ENCODE measurements around the gene ELP6.
A peak's percentile ranks its signal among the peaks of the same experiment; 100 is the strongest.
"Not testable (repeated sequence)": the region's sequence is repeated elsewhere in the genome, so short reads cannot be mapped to it uniquely, and the experiment has no call there.

ELP6 gene

DNA sequence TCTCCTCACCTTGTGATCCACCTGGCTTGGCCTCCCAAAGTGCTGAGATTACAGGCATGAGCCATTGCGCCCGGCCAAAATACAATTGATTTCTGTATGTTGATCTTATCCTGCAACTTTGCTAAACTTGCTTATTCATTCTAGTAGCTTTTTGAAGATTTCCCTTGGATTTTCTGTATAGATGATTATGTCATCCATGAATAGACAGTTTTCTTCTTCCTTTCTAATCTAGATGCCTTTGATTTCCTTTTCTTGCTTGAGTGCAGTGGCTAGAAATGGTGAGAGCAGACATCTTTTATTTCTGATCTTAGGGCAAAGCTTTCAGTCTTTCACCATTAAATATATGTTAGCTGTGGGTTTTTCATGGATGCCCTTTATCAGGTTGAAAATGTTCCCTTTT is 4.4 kb upstream of the ELP6 start:
- WGBS (ENCODE audit: extremely low coverage, insufficient coverage, low lambda C conversion rate) = no CpG with 5 or more reads among the region's 2 CpGs
- no peak for DNase-seq
- H3K9ac ChIP-seq (ENCODE audit: low read length) = no peak overlapping the region

DNA sequence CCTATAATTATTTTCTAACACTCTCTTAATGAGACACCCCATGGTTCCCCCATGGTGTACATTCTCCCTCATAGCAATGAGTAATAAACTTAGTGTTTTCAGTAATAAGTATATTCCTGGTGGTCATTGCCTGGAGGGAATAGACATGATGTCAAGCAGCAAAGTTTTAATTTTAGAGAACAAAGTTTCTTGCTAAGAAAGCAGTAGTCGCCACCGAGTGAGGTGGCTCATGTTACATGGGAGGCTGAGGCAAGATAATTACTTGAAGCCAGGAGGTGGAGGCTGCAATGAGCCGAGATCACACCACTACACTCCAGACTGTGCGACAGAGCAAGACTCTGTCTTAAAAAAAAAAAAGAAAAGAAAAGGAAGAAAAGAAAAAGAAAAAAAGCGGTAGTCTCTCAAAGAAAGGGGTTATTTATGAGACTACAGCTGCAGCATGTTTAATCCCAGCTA is 2.4 kb upstream of the ELP6 start:
- no peak overlapping the region for H3K4ac ChIP-seq (ENCODE audit: low read depth, low read length)
- H2AK5ac ChIP-seq (ENCODE audit: low read length) = no peak overlapping the region
- DNase-seq = no peak
- no CpG with 5 or more reads among the region's 5 CpGs for WGBS (ENCODE audit: extremely low coverage, insufficient coverage, low lambda C conversion rate)
- peaks cover 11% of the 10 kb centered on the region for H3K79me2 ChIP-seq (ENCODE audit: control insufficient read depth, insufficient read depth, low read length)
- H2BK120ac ChIP-seq (ENCODE audit: low read depth, low read length) = no peak overlapping the region
- H3K79me1 ChIP-seq (ENCODE audit: low read length) = peaks cover 7% of the 10 kb centered on the region
- no peak overlapping the region for H3K4me2 ChIP-seq (ENCODE audit: low read length)
- no peak overlapping the region for H2BK15ac ChIP-seq (replicated peaks; ENCODE audit: low read depth)
- no peaks in the 10 kb centered on the region for H3K27me3 ChIP-seq (ENCODE audit: insufficient read depth, low read length, poor library complexity)
- H4K5ac ChIP-seq (ENCODE audit: low read length) = no peak overlapping the region
- no peak overlapping the region for H3K4me3 ChIP-seq (ENCODE audit: low read length)
- no peak overlapping the region for H2BK5ac ChIP-seq (ENCODE audit: low read length)
- H3K27ac ChIP-seq (ENCODE audit: low read depth, low read length) = no peak overlapping the region
- no peak overlapping the region for H4K8ac ChIP-seq (ENCODE audit: low read depth, low read length)
- H3K36me3 ChIP-seq (ENCODE audit: control insufficient read depth, insufficient read depth, low read length) = no peaks in the 10 kb centered on the region
- H3K9ac ChIP-seq (ENCODE audit: low read length) = no peak overlapping the region
- no peak overlapping the region for H3K56ac ChIP-seq (ENCODE audit: low read length)
- H3K4me1 ChIP-seq (ENCODE audit: control insufficient read depth, low read depth, low read length) = no peaks in the 10 kb centered on the region
- H3K23ac ChIP-seq (ENCODE audit: low read length) = no peak overlapping the region
- no peak overlapping the region for H3K18ac ChIP-seq (ENCODE audit: low read length)

More for the DNA sequence above, 4.4 kb upstream of the ELP6 start:
- H2BK120ac ChIP-seq (ENCODE audit: low read depth, low read length) = no peak overlapping the region
- H2AK5ac ChIP-seq (ENCODE audit: low read length) = no peak overlapping the region
- no peak overlapping the region for H3K4me3 ChIP-seq (ENCODE audit: low read length)
- H3K4ac ChIP-seq (ENCODE audit: low read depth, low read length) = no peak overlapping the region
- no peak overlapping the region for H2BK5ac ChIP-seq (ENCODE audit: low read length)
- H3K18ac ChIP-seq (ENCODE audit: low read length) = no peak overlapping the region
- no peak overlapping the region for H4K5ac ChIP-seq (ENCODE audit: low read length)
- no peaks in the 10 kb centered on the region for H3K4me1 ChIP-seq (ENCODE audit: control insufficient read depth, low read depth, low read length)
- H3K79me1 ChIP-seq (ENCODE audit: low read length) = no peaks in the 10 kb centered on the region
- H3K27ac ChIP-seq (ENCODE audit: low read depth, low read length) = no peak overlapping the region
- no peaks in the 10 kb centered on the region for H3K36me3 ChIP-seq (ENCODE audit: control insufficient read depth, insufficient read depth, low read length)
- no peak overlapping the region for H4K8ac ChIP-seq (ENCODE audit: low read depth, low read length)
- no peaks in the 10 kb centered on the region for H3K27me3 ChIP-seq (ENCODE audit: insufficient read depth, low read length, poor library complexity)
- no peak overlapping the region for H3K23ac ChIP-seq (ENCODE audit: low read length)
- no peaks in the 10 kb centered on the region for H3K79me2 ChIP-seq (ENCODE audit: control insufficient read depth, insufficient read depth, low read length)
- no peak overlapping the region for H3K56ac ChIP-seq (ENCODE audit: low read length)
- H3K4me2 ChIP-seq (ENCODE audit: low read length) = no peak overlapping the region
- no peak overlapping the region for H2BK15ac ChIP-seq (replicated peaks; ENCODE audit: low read depth)

DNA sequence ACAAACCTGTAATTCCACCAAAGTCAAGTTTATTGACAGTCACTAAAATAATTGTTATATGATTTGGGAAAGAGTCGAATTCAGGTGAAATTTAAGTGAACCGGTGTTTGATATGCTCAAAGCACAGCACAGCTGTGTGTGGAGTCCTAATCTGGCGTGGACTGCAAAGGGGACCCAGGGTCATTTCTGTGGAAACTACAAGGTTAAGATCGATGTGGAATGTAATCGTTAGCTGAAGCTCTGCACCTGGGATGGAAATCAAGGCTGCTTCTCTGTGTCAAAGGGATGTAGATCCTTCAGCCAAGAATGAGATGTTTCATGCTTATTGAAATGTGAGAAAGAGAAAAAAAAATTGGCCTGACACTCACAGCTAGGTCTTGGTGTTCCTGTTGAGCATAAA is 1.6 kb upstream of the ELP6 start:
- Histone ChIP-seq H3K23ac (ENCODE audit: low read length) (no peak overlapping the region), H4K5ac (ENCODE audit: low read length) (no peak overlapping the region), H3K79me1 (ENCODE audit: low read length) (peaks cover 7% of the 10 kb centered on the region), H2BK120ac (ENCODE audit: low read depth, low read length) (no peak overlapping the region), H2AK5ac (ENCODE audit: low read length) (no peak overlapping the region), H3K27ac (ENCODE audit: low read depth, low read length) (no peak overlapping the region), H3K4ac (ENCODE audit: low read depth, low read length) (no peak overlapping the region), H3K4me2 (ENCODE audit: low read length) (no peak overlapping the region), H4K8ac (ENCODE audit: low read depth, low read length) (no peak overlapping the region), H3K27me3 (ENCODE audit: insufficient read depth, low read length, poor library complexity) (no peaks in the 10 kb centered on the region), H2BK5ac (ENCODE audit: low read length) (no peak overlapping the region), H2BK15ac (replicated peaks; ENCODE audit: low read depth) (no peak overlapping the region), H3K18ac (ENCODE audit: low read length) (no peak overlapping the region), H3K9ac (ENCODE audit: low read length) (no peak overlapping the region), H3K79me2 (ENCODE audit: control insufficient read depth, insufficient read depth, low read length) (peaks cover 11% of the 10 kb centered on the region), H3K4me1 (ENCODE audit: control insufficient read depth, low read depth, low read length) (no peaks in the 10 kb centered on the region), H3K36me3 (ENCODE audit: control insufficient read depth, insufficient read depth, low read length) (no peaks in the 10 kb centered on the region), H3K4me3 (ENCODE audit: low read length) (no peak overlapping the region), H3K56ac (ENCODE audit: low read length) (no peak overlapping the region)
- no peak for DNase-seq
- no CpG with 5 or more reads among the region's 5 CpGs for WGBS (ENCODE audit: extremely low coverage, insufficient coverage, low lambda C conversion rate)

DNA sequence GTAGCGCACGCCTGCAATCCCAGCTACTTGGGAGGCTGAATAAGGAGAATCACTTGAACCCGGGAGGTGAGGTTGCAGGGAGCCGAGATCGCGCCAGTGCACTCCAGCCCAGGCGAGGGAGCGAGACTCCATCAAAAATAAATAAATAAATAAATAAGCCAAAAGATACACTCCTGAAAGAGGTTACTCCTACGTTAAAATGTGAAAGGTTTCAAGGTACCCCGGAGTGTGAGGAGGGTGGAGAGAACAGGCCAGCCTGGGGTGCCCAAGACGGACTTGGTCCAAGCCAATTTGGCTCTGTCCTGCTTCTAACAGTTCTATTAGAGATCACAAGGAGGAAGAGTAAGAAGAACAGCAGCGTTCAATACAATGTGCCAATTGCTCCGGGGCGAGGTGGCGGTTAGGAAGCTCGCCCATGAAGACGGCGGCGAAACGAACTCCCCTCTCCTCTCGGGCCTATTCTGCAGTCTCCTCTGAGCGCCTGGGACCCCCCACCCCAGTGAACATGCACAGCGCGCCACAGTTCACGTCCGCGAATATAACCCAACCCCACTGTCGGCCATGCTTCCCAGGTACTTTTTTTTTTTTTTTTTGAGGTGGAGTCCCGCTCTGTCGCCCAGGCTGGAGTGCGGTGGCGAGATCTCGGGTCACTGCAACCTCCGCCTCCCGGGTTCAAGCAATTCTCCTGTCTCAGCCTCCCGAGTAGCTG is 942 bp downstream of the ELP6 start:
- Histone ChIP-seq H3K27ac (ENCODE audit: low read depth, low read length) (peak overlapping the region; percentile 61), H3K4ac (ENCODE audit: low read depth, low read length) (peak overlapping the region; percentile 86), H3K27me3 (ENCODE audit: insufficient read depth, low read length, poor library complexity) (no peaks in the 10 kb centered on the region), H2BK5ac (ENCODE audit: low read length) (peak overlapping the region; percentile 50), H3K9ac (ENCODE audit: low read length) (peak overlapping the region; percentile 98), H4K8ac (ENCODE audit: low read depth, low read length) (peak overlapping the region; percentile 67), H3K56ac (ENCODE audit: low read length) (peak overlapping the region; percentile 91), H3K4me3 (ENCODE audit: low read length) (peak overlapping the region; percentile 93), H4K5ac (ENCODE audit: low read length) (no peak overlapping the region), H3K4me1 (ENCODE audit: control insufficient read depth, low read depth, low read length) (no peaks in the 10 kb centered on the region), H3K79me1 (ENCODE audit: low read length) (peaks cover 10% of the 10 kb centered on the region), H3K79me2 (ENCODE audit: control insufficient read depth, insufficient read depth, low read length) (peaks cover 11% of the 10 kb centered on the region), H3K4me2 (ENCODE audit: low read length) (peak overlapping the region; percentile 91), H3K23ac (ENCODE audit: low read length) (peak overlapping the region; percentile 94), H3K36me3 (ENCODE audit: control insufficient read depth, insufficient read depth, low read length) (peaks cover 3% of the 10 kb centered on the region), H3K18ac (ENCODE audit: low read length) (peak overlapping the region; percentile 42), H2BK15ac (replicated peaks; ENCODE audit: low read depth) (no peak overlapping the region), H2BK120ac (ENCODE audit: low read depth, low read length) (no peak overlapping the region), H2AK5ac (ENCODE audit: low read length) (no peak overlapping the region)
- WGBS (ENCODE audit: extremely low coverage, insufficient coverage, low lambda C conversion rate) = no CpG with 5 or more reads among the region's 36 CpGs
- DNase-seq = peak; percentile 44

DNA sequence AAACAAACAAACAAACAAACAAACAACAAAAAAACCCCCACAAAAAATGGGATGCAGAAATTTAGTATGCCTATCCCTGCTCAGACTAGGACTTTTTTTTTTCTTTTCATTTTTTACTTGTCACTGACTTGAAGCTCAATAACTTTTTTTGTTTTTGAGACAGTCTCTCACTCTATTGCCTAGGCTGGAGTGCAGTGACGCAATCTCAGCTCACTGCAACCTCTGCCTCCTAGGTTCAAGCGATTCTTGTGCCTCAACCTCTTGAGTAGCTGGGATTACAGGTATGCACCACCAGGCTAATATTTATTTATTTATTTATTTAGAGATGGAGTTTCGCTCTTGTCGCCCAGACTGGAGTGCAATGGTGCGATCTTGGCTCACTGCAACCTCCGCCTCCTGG is 8.2 kb downstream of the ELP6 start:
- not testable (repeated sequence) for H3K79me1 ChIP-seq (ENCODE audit: low read length); H3K4me2 ChIP-seq (ENCODE audit: low read length); H3K56ac ChIP-seq (ENCODE audit: low read length); H2BK5ac ChIP-seq (ENCODE audit: low read length); H3K79me2 ChIP-seq (ENCODE audit: control insufficient read depth, insufficient read depth, low read length); H4K5ac ChIP-seq (ENCODE audit: low read length); H2BK15ac ChIP-seq (replicated peaks; ENCODE audit: low read depth); H3K4ac ChIP-seq (ENCODE audit: low read depth, low read length); H3K27ac ChIP-seq (ENCODE audit: low read depth, low read length); H3K9ac ChIP-seq (ENCODE audit: low read length); H3K23ac ChIP-seq (ENCODE audit: low read length); DNase-seq; H3K27me3 ChIP-seq (ENCODE audit: insufficient read depth, low read length, poor library complexity); H3K4me1 ChIP-seq (ENCODE audit: control insufficient read depth, low read depth, low read length); H2AK5ac ChIP-seq (ENCODE audit: low read length); H3K18ac ChIP-seq (ENCODE audit: low read length); H4K8ac ChIP-seq (ENCODE audit: low read depth, low read length); H2BK120ac ChIP-seq (ENCODE audit: low read depth, low read length); H3K4me3 ChIP-seq (ENCODE audit: low read length)
- H3K36me3 ChIP-seq (ENCODE audit: control insufficient read depth, insufficient read depth, low read length) = peaks cover 18% of the 10 kb centered on the region
- no CpG with 5 or more reads among the region's 6 CpGs for WGBS (ENCODE audit: extremely low coverage, insufficient coverage, low lambda C conversion rate)

DNA sequence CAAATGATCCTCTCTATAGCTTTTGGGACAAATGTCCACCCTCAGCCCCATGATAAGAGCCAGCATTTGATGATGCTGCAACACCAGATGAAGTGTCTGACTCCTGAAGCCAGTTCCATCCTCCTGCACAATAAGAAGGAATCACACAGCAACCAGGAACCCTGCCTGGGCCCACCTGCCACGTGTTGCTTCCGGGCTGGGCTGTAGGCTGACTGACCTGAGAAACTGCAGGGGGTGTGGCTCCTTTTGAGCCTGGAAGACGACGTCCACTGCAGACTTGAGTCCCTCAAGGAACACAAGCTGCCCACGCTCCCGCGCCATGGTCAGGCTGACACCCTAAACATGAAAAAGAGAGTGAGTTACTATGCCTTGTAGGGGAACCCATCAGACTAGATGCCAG is 9.4 kb downstream of the ELP6 start:
- no peak overlapping the region for H2BK120ac ChIP-seq (ENCODE audit: low read depth, low read length)
- H3K56ac ChIP-seq (ENCODE audit: low read length) = no peak overlapping the region
- no peak overlapping the region for H3K18ac ChIP-seq (ENCODE audit: low read length)
- no peak overlapping the region for H4K8ac ChIP-seq (ENCODE audit: low read depth, low read length)
- no CpG with 5 or more reads among the region's 7 CpGs for WGBS (ENCODE audit: extremely low coverage, insufficient coverage, low lambda C conversion rate)
- H3K27ac ChIP-seq (ENCODE audit: low read depth, low read length) = no peak overlapping the region
- no peak overlapping the region for H2BK15ac ChIP-seq (replicated peaks; ENCODE audit: low read depth)
- no peak overlapping the region for H3K23ac ChIP-seq (ENCODE audit: low read length)
- H3K79me2 ChIP-seq (ENCODE audit: control insufficient read depth, insufficient read depth, low read length) = no peaks in the 10 kb centered on the region
- no peak overlapping the region for H3K4ac ChIP-seq (ENCODE audit: low read depth, low read length)
- H3K9ac ChIP-seq (ENCODE audit: low read length) = no peak overlapping the region
- no peaks in the 10 kb centered on the region for H3K4me1 ChIP-seq (ENCODE audit: control insufficient read depth, low read depth, low read length)
- H3K4me3 ChIP-seq (ENCODE audit: low read length) = no peak overlapping the region
- H4K5ac ChIP-seq (ENCODE audit: low read length) = no peak overlapping the region
- no peak overlapping the region for H2BK5ac ChIP-seq (ENCODE audit: low read length)
- H3K4me2 ChIP-seq (ENCODE audit: low read length) = no peak overlapping the region
- no peaks in the 10 kb centered on the region for H3K27me3 ChIP-seq (ENCODE audit: insufficient read depth, low read length, poor library complexity)
- H3K79me1 ChIP-seq (ENCODE audit: low read length) = peaks cover 5% of the 10 kb centered on the region
- no peak overlapping the region for H2AK5ac ChIP-seq (ENCODE audit: low read length)
- DNase-seq = no peak
- peaks cover 18% of the 10 kb centered on the region for H3K36me3 ChIP-seq (ENCODE audit: control insufficient read depth, insufficient read depth, low read length)
